Thoracic aorta (tissue), 2 donors: Measurements from ENCODE around the gene OR51S1. TPM values are rescaled to one million over a fixed set of nuclear protein-coding genes. Genes with fewer than 3 reads are reported as not detected.

ENCODE experiments used
- ATAC-seq: fragments of 150-250 bp; one replicate; pipeline ENCODE4 v1.8.0; 2017; ENCODE audit warnings: low read depth; ENCODE audit not compliant: insufficient number of reproducible peaks, low FRiP score
- DNase-seq: peaks from one replicate; pipeline ENCODE4 v3.0.0-alpha.2; 2020; ENCODE audit warnings: low spot score
- H3K27ac ChIP-seq, 2 donors: fragments of 200-600 bp; sonication (generic); 1 replicate in 1 of 2; 2 replicates in 1 of 2; pipeline ENCODE4 v1.5.1; 2016; ENCODE audit warnings: mild to moderate bottlenecking in 2 of 2, moderate library complexity in 2 of 2
- H3K27me3 ChIP-seq: fragments of 200-600 bp; sonication (generic); replicated peaks from 2 replicates; pipeline ENCODE4 v1.6.0; 2016; ENCODE audit warnings: mild to moderate bottlenecking; ENCODE audit not compliant: insufficient read depth
- H3K36me3 ChIP-seq: fragments of 200-600 bp; sonication (generic); one replicate; pipeline ENCODE4 v1.5.1; 2016
- H3K4me1 ChIP-seq, 2 donors: fragments of 200-600 bp; sonication (generic); 1 replicate in 1 of 2; 2 replicates in 1 of 2; pipeline versions ENCODE4 v1.5.1 to v1.6.0; 2016; ENCODE audit warnings: low read depth in 2 of 2, mild to moderate bottlenecking in 1 of 2; ENCODE audit not compliant: control insufficient read depth in 1 of 2
- H3K4me3 ChIP-seq: fragments of 200-600 bp; sonication (generic); 2 replicates; pipeline ENCODE4 v1.5.1; 2016; ENCODE audit warnings: mild to moderate bottlenecking
- H3K9me3 ChIP-seq: fragments of 200-600 bp; sonication (generic); 2 replicates; pipeline ENCODE4 v1.5.1; 2016
- CTCF ChIP-seq: fragments of 200-600 bp; sonication (generic); IDR thresholded peaks from one replicate; pipeline ENCODE4 v1.5.1; 2019; ENCODE audit warnings: antibody characterized with exemption
- total RNA-seq, 2 donors: library from RNA; depleted of rRNA; stranded (reverse); fragments of >200 nt; gene quantifications; one replicate each; pipeline versions ENCODE4 v1.1.0 to v1.2.3, GENCODE V29; 2016

Gene OR51S1
- total RNA-seq, 2 donors from 2014 or later = not detected

GRCh38 chr11:4830909-4831308 is 18.1 kb downstream of the OR51S1 start:
- no peaks in the 10 kb centered on the region for H3K27me3 ChIP-seq
- TF ChIP-seq CTCF = no peak
- H3K27ac ChIP-seq = no peak overlapping the region
- H3K36me3 ChIP-seq = no peaks in the 10 kb centered on the region
- ATAC-seq (no peak), DNase-seq (no peak)
- H3K4me1 ChIP-seq = no peaks in the 10 kb centered on the region
- H3K4me3 ChIP-seq = no peak overlapping the region
- no peaks in the 10 kb centered on the region for H3K9me3 ChIP-seq

- H3K27me3 ChIP-seq = no peaks in the 10 kb centered on the region
- DNase-seq (no peak), ATAC-seq (no peak)
- H3K4me3 ChIP-seq = no peak overlapping the region
- H3K9me3 ChIP-seq = no peaks in the 10 kb centered on the region
- no peak overlapping the region for H3K27ac ChIP-seq
- no peaks in the 10 kb centered on the region for H3K4me1 ChIP-seq
- H3K36me3 ChIP-seq = no peaks in the 10 kb centered on the region
- TF ChIP-seq CTCF = no peak
These were observed 18.7 kb downstream of the OR51S1 start for GRCh38 chr11:4830346-4830745.

DNA sequence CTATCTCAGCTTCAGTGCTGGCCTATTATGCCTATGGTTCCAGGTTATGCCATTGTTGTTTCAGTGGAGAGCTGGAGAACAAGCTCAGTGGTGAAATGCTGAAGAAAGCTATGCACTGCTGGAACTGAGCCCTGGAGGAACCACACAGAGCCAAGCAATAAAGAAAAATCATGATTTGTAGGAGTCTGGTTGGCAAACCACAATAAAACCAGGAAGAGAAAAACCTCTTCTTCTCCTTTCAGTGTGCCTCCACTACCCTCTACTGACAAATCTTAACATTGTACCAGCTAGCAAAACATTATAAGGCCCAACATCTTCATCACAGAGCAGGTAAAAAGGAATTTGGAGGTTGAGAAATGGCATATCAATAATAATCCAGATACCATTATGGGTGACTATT is 22.6 kb downstream of the OR51S1 start:
- ATAC-seq = no peak
- DNase-seq = no peak
- TF ChIP-seq CTCF = no peak

GRCh38 chr11:4825132-4825531 is 23.9 kb downstream of the OR51S1 start:
- ATAC-seq (no peak), DNase-seq (no peak)
- no peaks in the 10 kb centered on the region for H3K9me3 ChIP-seq
- no peaks in the 10 kb centered on the region for H3K4me1 ChIP-seq
- no peaks in the 10 kb centered on the region for H3K36me3 ChIP-seq
- H3K27ac ChIP-seq = no peak overlapping the region
- H3K27me3 ChIP-seq = no peaks in the 10 kb centered on the region
- no peak for TF ChIP-seq CTCF
- no peak overlapping the region for H3K4me3 ChIP-seq

More for the DNA sequence above, 22.6 kb downstream of the OR51S1 start:
- no peaks in the 10 kb centered on the region for H3K9me3 ChIP-seq
- H3K27me3 ChIP-seq = no peaks in the 10 kb centered on the region
- no peak overlapping the region for H3K4me3 ChIP-seq
- no peaks in the 10 kb centered on the region for H3K4me1 ChIP-seq
- H3K27ac ChIP-seq = no peak overlapping the region
- no peaks in the 10 kb centered on the region for H3K36me3 ChIP-seq

GRCh38 chr11:4821021-4821420 is 28.0 kb downstream of the OR51S1 start, which contains the start of gene OR51F2:
Gene OR51F2 (plus strand): TSS chr11:4821321. CDS start chr11:4821422, 101 bp downstream.
- Histone ChIP-seq H3K27ac (no peak within 1 kb of the TSS), H3K27me3 (no peaks in the 10 kb centered on the region), H3K36me3 (no peaks in the 10 kb centered on the region), H3K4me3 (no peak within 1 kb of the TSS), H3K9me3 (no peaks in the 10 kb centered on the region), H3K4me1 (no peaks in the 10 kb centered on the region)
- no peak for TF ChIP-seq CTCF
- ATAC-seq (no peak), DNase-seq (no peak)
